Lower leg skin (tissue), 3 donors: ENCODE data around the gene COG5.

Source experiments
- POLR2A ChIP-seq, 2 donors: fragments of 450-650 bp; IDR thresholded peaks; one replicate each; pipeline ENCODE4 v1.6.1; 2016 to 2017; ENCODE audit warnings: antibody characterized with exemption in 2 of 2, mild to moderate bottlenecking in 1 of 2, moderate library complexity in 1 of 2
- TF ChIP-seq, protein P1 (sequence below), 3 donors: fragments of 450-650 bp; IDR thresholded peaks; one replicate each; pipeline ENCODE4 v1.5.1; 2016; ENCODE audit warnings: antibody characterized with exemption in 3 of 3, mild to moderate bottlenecking in 3 of 3, moderate library complexity in 2 of 3

GRCh38 chr7:107344286-107344685 is 219.4 kb downstream of the COG5 start:
- TF ChIP-seq, protein P1, sequence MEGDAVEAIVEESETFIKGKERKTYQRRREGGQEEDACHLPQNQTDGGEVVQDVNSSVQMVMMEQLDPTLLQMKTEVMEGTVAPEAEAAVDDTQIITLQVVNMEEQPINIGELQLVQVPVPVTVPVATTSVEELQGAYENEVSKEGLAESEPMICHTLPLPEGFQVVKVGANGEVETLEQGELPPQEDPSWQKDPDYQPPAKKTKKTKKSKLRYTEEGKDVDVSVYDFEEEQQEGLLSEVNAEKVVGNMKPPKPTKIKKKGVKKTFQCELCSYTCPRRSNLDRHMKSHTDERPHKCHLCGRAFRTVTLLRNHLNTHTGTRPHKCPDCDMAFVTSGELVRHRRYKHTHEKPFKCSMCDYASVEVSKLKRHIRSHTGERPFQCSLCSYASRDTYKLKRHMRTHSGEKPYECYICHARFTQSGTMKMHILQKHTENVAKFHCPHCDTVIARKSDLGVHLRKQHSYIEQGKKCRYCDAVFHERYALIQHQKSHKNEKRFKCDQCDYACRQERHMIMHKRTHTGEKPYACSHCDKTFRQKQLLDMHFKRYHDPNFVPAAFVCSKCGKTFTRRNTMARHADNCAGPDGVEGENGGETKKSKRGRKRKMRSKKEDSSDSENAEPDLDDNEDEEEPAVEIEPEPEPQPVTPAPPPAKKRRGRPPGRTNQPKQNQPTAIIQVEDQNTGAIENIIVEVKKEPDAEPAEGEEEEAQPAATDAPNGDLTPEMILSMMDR (IDR thresholded peaks at IDR 0.05): no peak
- no peak for TF ChIP-seq POLR2A (IDR thresholded peaks at IDR 0.05)
